Inferior parietal cortex (tissue), 1 donor: ENCODE data around the gene FAM149A.

Source experiments
- DNase-seq: peaks from one replicate; pipeline ENCODE4 v3.0.0-alpha.2; 2016; ENCODE audit errors: extremely low spot score

Gene FAM149A

GRCh38 chr4:186104114-186104889 is at the start of gene FAM149A:
FAM149A (plus strand) TSS chr4:186104704.
- no peak for DNase-seq

GRCh38 chr4:186058253-186058979 is 46.1 kb upstream of the FAM149A start:
- DNase-seq, result no peak

- no peak for DNase-seq
Observed at GRCh38 chr4:186058980-186059316, 45.6 kb upstream of the FAM149A start.

GRCh38 chr4:186061921-186062320 is 42.6 kb upstream of the FAM149A start:
- DNase-seq, result no peak

- peak; percentile 67 for DNase-seq
Observed at GRCh38 chr4:186067757-186068385, 36.6 kb upstream of the FAM149A start.

GRCh38 chr4:186068581-186069348 is 35.7 kb upstream of the FAM149A start, which contains the start of gene TLR3:
TLR3 (plus strand) TSS chr4:186069156; CDS start chr4:186076620, 7,464 bp downstream.
- DNase-seq, result peak; percentile 27

GRCh38 chr4:186069729-186070128 is 34.8 kb upstream of the FAM149A start:
- DNase-seq, result no peak

GRCh38 chr4:186072516-186072915 is 32.0 kb upstream of the FAM149A start:
- no peak for DNase-seq

GRCh38 chr4:186074189-186074588 is 30.3 kb upstream of the FAM149A start:
- DNase-seq, result peak; percentile 14

- no peak for DNase-seq
Observed at GRCh38 chr4:186078981-186079638, 25.4 kb upstream of the FAM149A start.

GRCh38 chr4:186079694-186080093 is 24.8 kb upstream of the FAM149A start:
- DNase-seq, result no peak

- no peak for DNase-seq
Observed at GRCh38 chr4:186081202-186081807, 23.2 kb upstream of the FAM149A start.

GRCh38 chr4:186082221-186082620 is 22.3 kb upstream of the FAM149A start:
- no peak for DNase-seq

GRCh38 chr4:186088523-186088922 is 16.0 kb upstream of the FAM149A start:
- DNase-seq, result no peak

- DNase-seq, result no peak
Observed at GRCh38 chr4:186092296-186092695, 12.2 kb upstream of the FAM149A start.

- no peak for DNase-seq
Observed at GRCh38 chr4:186095406-186095805, 9.1 kb upstream of the FAM149A start.

GRCh38 chr4:186096681-186097165 is 7.8 kb upstream of the FAM149A start:
- DNase-seq, result no peak

GRCh38 chr4:186097386-186097785 is 7.1 kb upstream of the FAM149A start:
- no peak for DNase-seq

GRCh38 chr4:186102931-186103330 is 1.6 kb upstream of the FAM149A start:
- DNase-seq, result no peak

- no peak for DNase-seq
Observed at GRCh38 chr4:186104890-186105646, 564 bp downstream of the FAM149A start.
